ENCODE results near the gene SLF2.
A peak's percentile ranks its signal among the peaks of the same experiment; 100 is the strongest.

Gene SLF2

DNA sequence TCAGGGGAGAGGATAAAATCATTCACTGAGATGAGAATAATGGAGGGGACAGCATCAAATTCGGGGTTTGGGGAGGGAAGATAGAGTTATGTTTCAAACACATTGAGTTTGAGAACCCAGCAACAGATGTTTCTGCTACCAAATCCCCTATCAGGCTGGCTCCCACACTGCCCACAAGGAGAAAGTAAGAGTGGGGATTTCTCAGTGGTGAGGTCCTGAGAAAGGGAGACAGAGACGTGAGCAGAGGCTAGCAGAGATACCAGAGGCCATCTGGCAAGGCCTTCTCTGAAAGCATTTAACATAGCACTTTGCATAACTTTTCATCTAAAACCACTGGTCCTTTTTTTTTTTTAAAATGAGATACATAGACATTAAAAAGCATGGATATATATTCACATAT is 7.8 kb upstream of the SLF2 start:
- Mint-ChIP-seq H3K9me3 (ENCODE audit: low read depth) (no peaks in the 10 kb centered on the region), H3K4me3 (no peak overlapping the region), H3K4me1 (ENCODE audit: low read depth) (peaks cover 6% of the 10 kb centered on the region), H3K27ac (no peak overlapping the region), H3K36me3 (no peaks in the 10 kb centered on the region), H3K27me3 (peaks cover 3% of the 10 kb centered on the region)

DNA sequence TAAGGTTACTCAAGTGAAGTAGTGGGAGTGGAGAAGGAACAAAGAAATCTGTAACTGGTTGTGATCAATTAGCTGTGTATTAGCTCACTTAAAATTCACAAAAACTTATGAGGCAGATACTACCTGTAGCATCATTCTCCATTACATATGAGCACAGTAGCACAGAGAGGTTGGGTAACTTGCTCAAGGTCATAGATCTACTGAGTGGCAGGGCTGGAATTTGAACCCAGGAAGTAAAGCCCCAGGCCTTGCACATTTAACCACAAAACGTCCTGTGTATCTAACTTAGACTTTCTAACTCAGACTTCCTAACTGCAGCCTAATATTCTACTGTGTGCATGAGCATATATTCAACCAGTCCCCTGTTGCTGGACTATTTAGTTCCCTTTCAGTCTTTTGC is 5.6 kb upstream of the SLF2 start:
- Mint-ChIP-seq H3K4me1 (ENCODE audit: low read depth) (peaks cover 17% of the 10 kb centered on the region), H3K36me3 (no peaks in the 10 kb centered on the region), H3K9me3 (ENCODE audit: low read depth) (no peaks in the 10 kb centered on the region), H3K27ac (no peak overlapping the region), H3K27me3 (peaks cover 3% of the 10 kb centered on the region), H3K4me3 (no peak overlapping the region)

DNA sequence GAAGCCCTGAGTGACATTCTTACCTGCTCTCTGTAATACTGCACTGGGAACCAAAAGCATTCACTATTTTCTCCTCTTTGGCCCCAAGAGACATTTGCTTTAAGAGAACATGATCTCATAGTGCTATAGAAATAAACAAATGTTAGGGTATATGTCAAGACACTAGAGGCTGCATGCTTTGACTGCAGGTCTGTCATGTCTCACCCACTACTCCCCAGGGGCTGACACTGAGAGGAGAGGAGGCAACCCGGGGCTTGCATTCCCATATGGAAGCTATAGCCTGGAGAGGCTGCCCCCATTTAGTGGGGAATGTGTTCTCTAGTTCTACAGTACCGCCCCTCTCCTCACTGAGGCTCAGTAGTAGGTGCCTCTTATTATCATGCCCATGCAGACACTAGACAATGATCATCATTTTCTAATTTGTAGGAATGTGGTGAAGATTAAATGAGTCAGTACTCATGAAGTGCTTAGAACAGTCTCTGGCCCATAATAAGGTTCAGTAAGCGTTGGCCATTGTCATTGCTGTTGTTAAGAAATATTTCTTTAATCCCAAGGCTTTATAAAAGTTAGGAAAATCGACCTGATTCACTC is 4.9 kb upstream of the SLF2 start:
- Mint-ChIP-seq H3K4me1 (ENCODE audit: low read depth) (peaks cover 19% of the 10 kb centered on the region), H3K36me3 (no peaks in the 10 kb centered on the region), H3K9me3 (ENCODE audit: low read depth) (no peaks in the 10 kb centered on the region), H3K27me3 (peaks cover 3% of the 10 kb centered on the region), H3K4me3 (no peak overlapping the region), H3K27ac (no peak overlapping the region)

DNA sequence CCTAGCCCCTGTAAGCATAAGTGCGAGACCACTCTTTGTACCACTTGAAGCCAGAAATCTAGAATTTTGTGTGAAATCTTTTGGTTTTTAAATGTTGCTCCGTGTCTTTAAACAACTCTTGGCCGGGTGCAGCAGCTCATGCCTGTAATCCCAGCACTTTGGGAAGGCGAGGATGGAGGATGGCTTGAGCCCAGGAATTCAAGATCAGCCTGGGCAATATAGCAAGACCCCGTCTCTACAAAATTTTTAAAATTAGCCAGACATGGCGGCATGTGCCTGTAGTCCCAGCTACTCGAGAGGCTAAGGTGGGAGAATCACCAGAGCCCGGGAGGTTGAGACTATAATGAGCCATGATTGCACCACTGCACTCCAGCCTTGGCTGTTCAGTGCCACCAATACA is 4.4 kb upstream of the SLF2 start:
- Mint-ChIP-seq H3K9me3 (ENCODE audit: low read depth) (no peaks in the 10 kb centered on the region), H3K27me3 (peaks cover under 1% of the 10 kb centered on the region), H3K4me3 (no peak overlapping the region), H3K4me1 (ENCODE audit: low read depth) (peaks cover 21% of the 10 kb centered on the region), H3K36me3 (no peaks in the 10 kb centered on the region), H3K27ac (no peak overlapping the region)

GRCh38 chr10:100909501-100910263 is 3.1 kb upstream of the SLF2 start:
- H3K27me3 Mint-ChIP-seq = no peaks in the 10 kb centered on the region
- no peak overlapping the region for H3K4me3 Mint-ChIP-seq
- H3K27ac Mint-ChIP-seq = no peak overlapping the region
- peaks cover 2% of the 10 kb centered on the region for H3K36me3 Mint-ChIP-seq
- no peaks in the 10 kb centered on the region for H3K9me3 Mint-ChIP-seq (ENCODE audit: low read depth)
- peaks cover 33% of the 10 kb centered on the region for H3K4me1 Mint-ChIP-seq (ENCODE audit: low read depth)

- H3K27me3 Mint-ChIP-seq = no peaks in the 10 kb centered on the region
- no peaks in the 10 kb centered on the region for H3K9me3 Mint-ChIP-seq (ENCODE audit: low read depth)
- peaks cover 43% of the 10 kb centered on the region for H3K4me1 Mint-ChIP-seq (ENCODE audit: low read depth)
- no peak overlapping the region for H3K27ac Mint-ChIP-seq
- H3K4me3 Mint-ChIP-seq = peak overlapping the region; percentile 77
- H3K36me3 Mint-ChIP-seq = peaks cover 2% of the 10 kb centered on the region
These were observed 1.3 kb upstream of the SLF2 start for GRCh38 chr10:100911472-100911871.

DNA sequence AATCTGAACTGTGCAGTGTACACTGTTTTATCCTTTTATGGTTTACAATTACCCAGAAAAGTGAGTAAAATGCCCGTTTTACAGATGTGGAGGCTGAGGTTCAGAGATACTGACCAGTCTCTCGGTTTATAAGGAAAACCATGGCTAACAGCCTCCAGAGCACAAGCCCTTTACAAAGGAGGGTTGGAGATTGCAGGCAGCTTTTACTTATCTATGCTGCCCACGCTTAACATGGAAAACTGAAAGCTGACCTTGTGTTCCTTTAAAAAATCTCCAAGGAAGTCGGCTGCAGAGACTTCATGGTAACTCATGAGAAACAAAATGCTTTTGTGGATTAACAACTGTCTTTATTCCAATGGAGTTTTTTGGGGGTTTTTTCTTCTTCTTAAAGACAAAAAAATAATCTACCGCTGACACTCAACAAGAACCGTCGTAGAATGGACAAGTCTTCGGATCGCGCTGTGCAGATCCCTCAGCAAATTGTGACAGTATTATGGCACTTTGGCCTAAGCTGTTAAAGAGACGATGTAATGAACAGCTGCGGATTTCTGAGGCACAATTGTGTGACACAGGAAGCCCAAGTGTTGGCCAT is 654 bp upstream of the SLF2 start:
- Mint-ChIP-seq H3K9me3 (ENCODE audit: low read depth) (no peaks in the 10 kb centered on the region), H3K4me1 (ENCODE audit: low read depth) (peaks cover 45% of the 10 kb centered on the region), H3K27ac (peak overlapping the region; percentile 72)

DNA sequence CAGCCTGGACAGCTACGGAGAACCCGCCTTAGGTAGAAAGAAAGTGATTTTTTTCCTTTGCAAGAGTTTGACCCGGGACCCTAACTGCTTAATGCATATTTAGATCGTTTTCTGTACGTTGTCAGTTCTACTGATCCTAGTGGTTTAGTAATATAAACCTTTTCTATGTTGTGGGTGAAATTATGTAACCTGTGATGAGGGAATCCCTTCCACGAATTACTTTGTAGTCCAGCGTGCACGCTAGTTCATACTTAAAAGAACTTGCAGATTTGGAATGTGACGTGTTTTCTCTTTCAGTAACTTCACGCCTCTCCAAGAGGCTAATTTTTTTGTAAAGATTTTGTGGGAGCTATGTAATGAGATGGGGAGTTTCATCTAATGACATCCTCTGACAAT is 705 bp downstream of the SLF2 start:
- peaks cover 2% of the 10 kb centered on the region for H3K36me3 Mint-ChIP-seq
- H3K4me1 Mint-ChIP-seq (ENCODE audit: low read depth) = peaks cover 45% of the 10 kb centered on the region
- H3K9me3 Mint-ChIP-seq (ENCODE audit: low read depth) = no peaks in the 10 kb centered on the region
- peak overlapping the region; percentile 97 for H3K27ac Mint-ChIP-seq
- H3K27me3 Mint-ChIP-seq = no peaks in the 10 kb centered on the region
- H3K4me3 Mint-ChIP-seq = peak overlapping the region; percentile 95

More for the DNA sequence above, 654 bp upstream of the SLF2 start:
- Mint-ChIP-seq H3K36me3 (peaks cover 2% of the 10 kb centered on the region), H3K4me3 (peak overlapping the region; percentile 77), H3K27me3 (no peaks in the 10 kb centered on the region)

- peaks cover 29% of the 10 kb centered on the region for H3K4me1 Mint-ChIP-seq (ENCODE audit: low read depth)
- peak overlapping the region; percentile 78 for H3K27ac Mint-ChIP-seq
- H3K36me3 Mint-ChIP-seq = peaks cover 2% of the 10 kb centered on the region
- no peaks in the 10 kb centered on the region for H3K9me3 Mint-ChIP-seq (ENCODE audit: low read depth)
- H3K4me3 Mint-ChIP-seq = no peak overlapping the region
- H3K27me3 Mint-ChIP-seq = no peaks in the 10 kb centered on the region
These were observed 4.3 kb downstream of the SLF2 start for GRCh38 chr10:100917071-100917470.

DNA sequence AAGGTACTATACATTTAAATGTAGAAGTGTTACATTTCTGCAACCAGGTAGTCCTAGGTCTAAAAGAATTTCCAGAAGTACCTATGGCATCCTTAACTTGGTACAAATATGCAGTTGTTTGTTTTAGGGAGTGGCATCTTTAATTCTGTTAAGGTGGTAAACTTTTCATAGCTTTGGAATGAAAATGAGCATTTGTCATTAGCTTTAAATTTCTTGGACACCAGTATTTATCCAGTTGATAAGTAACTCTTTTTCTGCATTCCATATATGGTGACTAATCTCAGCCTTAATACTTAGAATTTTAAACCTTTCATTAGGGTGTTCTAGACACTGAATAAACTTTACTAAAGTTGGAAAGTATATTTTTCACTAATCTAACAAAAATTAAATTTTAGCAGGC is 10.8 kb downstream of the SLF2 start:
- Mint-ChIP-seq H3K27ac (no peak overlapping the region), H3K4me3 (no peak overlapping the region), H3K27me3 (no peaks in the 10 kb centered on the region), H3K4me1 (ENCODE audit: low read depth) (peaks cover 15% of the 10 kb centered on the region), H3K36me3 (peaks cover 6% of the 10 kb centered on the region), H3K9me3 (ENCODE audit: low read depth) (no peaks in the 10 kb centered on the region)

GRCh38 chr10:100927266-100927665 is 14.5 kb downstream of the SLF2 start:
- peaks cover 15% of the 10 kb centered on the region for H3K36me3 Mint-ChIP-seq
- H3K4me1 Mint-ChIP-seq (ENCODE audit: low read depth) = peaks cover 15% of the 10 kb centered on the region
- H3K9me3 Mint-ChIP-seq (ENCODE audit: low read depth) = no peaks in the 10 kb centered on the region
- no peak overlapping the region for H3K4me3 Mint-ChIP-seq
- no peak overlapping the region for H3K27ac Mint-ChIP-seq
- no peaks in the 10 kb centered on the region for H3K27me3 Mint-ChIP-seq

DNA sequence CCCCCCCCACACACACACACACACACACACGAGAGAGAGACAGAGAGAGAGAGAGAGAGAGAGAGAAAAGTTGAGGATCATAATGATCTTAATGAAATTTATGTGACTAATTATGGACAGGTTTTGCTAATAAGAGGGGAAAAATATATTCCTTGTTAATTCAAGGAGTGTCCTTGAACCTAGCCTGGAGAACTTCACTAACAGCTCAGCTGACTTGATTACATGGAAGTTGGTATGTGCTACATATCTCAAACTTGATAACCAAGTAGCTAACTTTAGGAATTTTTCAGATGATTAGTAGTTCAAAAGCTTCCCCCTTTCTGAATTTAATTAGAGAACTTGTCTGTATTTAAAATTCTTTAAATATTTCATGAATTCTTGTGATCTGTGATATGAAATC is 15.3 kb downstream of the SLF2 start:
- H3K27me3 Mint-ChIP-seq = no peaks in the 10 kb centered on the region
- peaks cover 15% of the 10 kb centered on the region for H3K4me1 Mint-ChIP-seq (ENCODE audit: low read depth)
- no peak overlapping the region for H3K4me3 Mint-ChIP-seq
- no peak overlapping the region for H3K27ac Mint-ChIP-seq
- H3K9me3 Mint-ChIP-seq (ENCODE audit: low read depth) = no peaks in the 10 kb centered on the region
- H3K36me3 Mint-ChIP-seq = peaks cover 16% of the 10 kb centered on the region

DNA sequence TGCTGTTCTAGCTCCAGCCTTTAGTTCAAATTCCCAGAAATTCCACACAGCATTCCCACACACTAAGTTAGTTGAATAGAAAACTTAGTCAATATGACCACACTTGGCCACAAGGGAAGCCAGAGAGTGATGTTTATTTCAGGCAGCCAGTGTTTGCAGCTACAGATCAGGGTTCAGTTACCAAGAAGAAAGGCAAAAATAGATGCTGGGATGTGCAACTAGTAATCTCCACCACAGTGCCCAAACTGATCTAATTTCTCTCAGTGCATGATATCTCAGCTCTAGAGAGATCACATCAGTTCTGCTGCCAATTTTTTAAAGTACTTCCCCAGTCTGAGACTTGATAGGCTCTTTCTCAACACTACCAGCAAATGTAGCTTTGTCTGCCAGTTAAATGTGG is 17.6 kb downstream of the SLF2 start:
- H3K27ac Mint-ChIP-seq = peak overlapping the region; percentile 10

DNA sequence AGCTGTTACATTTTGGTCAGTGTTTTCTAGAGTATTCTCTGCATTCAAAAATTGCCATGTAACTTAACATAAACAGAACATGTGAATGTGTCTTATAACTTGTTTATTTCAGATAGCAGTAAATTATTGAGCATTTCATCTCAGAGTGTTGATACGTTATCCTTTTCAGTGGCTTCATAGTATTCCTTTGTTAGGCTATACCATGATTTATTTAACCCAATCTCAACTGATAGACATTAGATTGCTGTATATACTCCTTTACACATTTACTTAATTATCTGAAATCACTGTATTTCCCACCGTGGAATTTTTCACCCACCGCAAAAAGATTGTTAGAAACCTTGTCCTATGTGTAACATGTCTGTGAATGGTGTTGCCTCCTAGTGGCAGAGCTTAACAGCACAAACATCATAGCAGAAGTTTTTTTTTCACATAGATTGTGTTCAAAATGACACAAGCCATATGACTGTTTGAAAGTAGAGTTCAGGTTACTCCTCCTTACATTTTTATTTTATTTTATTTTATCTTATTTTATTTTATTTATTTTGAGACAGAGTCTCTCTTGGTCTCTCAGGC is 21.4 kb downstream of the SLF2 start:
- H3K4me3 Mint-ChIP-seq = no peak overlapping the region

More for the DNA sequence above, 17.6 kb downstream of the SLF2 start:
- H3K27me3 Mint-ChIP-seq = no peaks in the 10 kb centered on the region
- H3K36me3 Mint-ChIP-seq = peaks cover 21% of the 10 kb centered on the region
- peaks cover 8% of the 10 kb centered on the region for H3K4me1 Mint-ChIP-seq (ENCODE audit: low read depth)
- no peaks in the 10 kb centered on the region for H3K9me3 Mint-ChIP-seq (ENCODE audit: low read depth)
- no peak overlapping the region for H3K4me3 Mint-ChIP-seq

DNA sequence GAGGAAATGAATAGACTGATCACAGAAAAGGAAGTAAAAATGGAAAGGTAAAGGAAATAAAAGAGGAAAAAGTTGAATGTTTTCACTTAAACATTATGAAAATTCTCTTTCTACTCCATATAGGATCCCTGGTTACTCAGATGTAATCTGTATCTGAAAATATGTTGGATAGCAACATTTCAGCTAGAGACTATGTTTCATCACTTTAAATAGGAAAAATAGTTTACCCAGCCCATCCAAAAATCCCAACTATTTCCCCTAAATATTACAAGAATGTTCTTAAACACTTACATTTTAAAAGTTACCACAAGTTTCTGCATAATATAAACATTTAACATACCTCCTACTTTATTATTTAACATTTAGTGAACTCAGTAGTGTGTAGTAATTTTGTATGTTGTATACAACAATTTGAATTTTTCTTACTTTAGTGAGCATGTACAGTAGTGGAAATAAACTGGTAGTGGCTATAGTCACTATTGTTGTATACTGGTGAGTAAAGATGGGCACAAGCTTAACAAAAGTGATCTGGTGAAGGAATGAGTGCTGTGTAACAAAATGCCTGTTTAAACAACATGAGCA is 27.1 kb downstream of the SLF2 start:
- Mint-ChIP-seq H3K9me3 (ENCODE audit: low read depth) (no peaks in the 10 kb centered on the region), H3K4me1 (ENCODE audit: low read depth) (peaks cover 15% of the 10 kb centered on the region), H3K27ac (no peak overlapping the region), H3K36me3 (peaks cover 18% of the 10 kb centered on the region), H3K4me3 (no peak overlapping the region), H3K27me3 (no peaks in the 10 kb centered on the region)

More for the DNA sequence above, 21.4 kb downstream of the SLF2 start:
- no peaks in the 10 kb centered on the region for H3K9me3 Mint-ChIP-seq (ENCODE audit: low read depth)
- peaks cover 12% of the 10 kb centered on the region for H3K36me3 Mint-ChIP-seq
- H3K27ac Mint-ChIP-seq = no peak overlapping the region
- H3K4me1 Mint-ChIP-seq (ENCODE audit: low read depth) = no peaks in the 10 kb centered on the region
- H3K27me3 Mint-ChIP-seq = no peaks in the 10 kb centered on the region

Data from activated naive CD8-positive, alpha-beta T cell (primary cell).